Osteocyte (in vitro differentiated cells): ENCODE results near the gene USP31. TPM values are rescaled to one million over a fixed set of nuclear protein-coding genes. Genes with fewer than 3 reads are reported as not detected.

Source experiments
- DNase-seq: peaks from one replicate; pipeline ENCODE4 v3.0.0; 2021; ENCODE audit warnings: mixed read lengths; ENCODE audit not compliant: unreplicated experiment; ENCODE audit errors: extremely low spot score
- H3K27ac Mint-ChIP-seq: one replicate; pipeline ENCODE4 v1.8.0; 2021; ENCODE audit warnings: mild to moderate bottlenecking, mixed read lengths; ENCODE audit not compliant: unreplicated experiment
- H3K27me3 Mint-ChIP-seq: one replicate; pipeline ENCODE4 v1.8.0; 2021; ENCODE audit warnings: mixed read lengths; ENCODE audit not compliant: unreplicated experiment
- H3K36me3 Mint-ChIP-seq: one replicate; pipeline ENCODE4 v1.8.0; 2021; ENCODE audit warnings: mixed read lengths; ENCODE audit not compliant: unreplicated experiment
- H3K4me1 Mint-ChIP-seq: one replicate; pipeline ENCODE4 v1.8.0; 2021; ENCODE audit warnings: mixed read lengths; ENCODE audit not compliant: unreplicated experiment
- H3K4me3 Mint-ChIP-seq: one replicate; pipeline ENCODE4 v1.8.0; 2021; ENCODE audit warnings: mild to moderate bottlenecking, moderate library complexity, mixed read lengths; ENCODE audit not compliant: unreplicated experiment
- H3K9me3 Mint-ChIP-seq: one replicate; pipeline ENCODE4 v1.8.0; 2021; ENCODE audit warnings: mixed read lengths; ENCODE audit not compliant: unreplicated experiment
- CTCF ChIP-seq: fragments of 200-600 bp; sonication (generic); IDR thresholded peaks from 2 replicates; pipeline ENCODE4 v1.5.0; 2021; ENCODE audit warnings: antibody characterized with exemption, mild to moderate bottlenecking, moderate library complexity
- total RNA-seq: library from RNA; stranded (reverse); gene quantifications from 2 replicates; pipeline ENCODE4 v1.2.1, GENCODE V29; 2021

USP31 gene
- total RNA-seq, 1 donor from 2014 or later = 7.9 TPM

GRCh38 chr16:23060458-23061320 lies 88.6 kb downstream of the USP31 start:
- peaks cover 10% of the 10 kb centered on the region for H3K27me3 Mint-ChIP-seq
- H3K4me1 Mint-ChIP-seq = peaks cover 1% of the 10 kb centered on the region
- no peak overlapping the region for H3K27ac Mint-ChIP-seq
- H3K4me3 Mint-ChIP-seq = no peak overlapping the region
- TF ChIP-seq CTCF = peak; percentile 85
- H3K36me3 Mint-ChIP-seq = no peaks in the 10 kb centered on the region
- DNase-seq = no peak
- H3K9me3 Mint-ChIP-seq = peaks cover 8% of the 10 kb centered on the region

- TF ChIP-seq CTCF = no peak
- no peak overlapping the region for H3K4me3 Mint-ChIP-seq
- no peak overlapping the region for H3K27ac Mint-ChIP-seq
- peaks cover 1% of the 10 kb centered on the region for H3K4me1 Mint-ChIP-seq
- DNase-seq = no peak
- no peaks in the 10 kb centered on the region for H3K36me3 Mint-ChIP-seq
- peaks cover 19% of the 10 kb centered on the region for H3K27me3 Mint-ChIP-seq
- peaks cover 8% of the 10 kb centered on the region for H3K9me3 Mint-ChIP-seq
Measured at GRCh38 chr16:23059433-23059832, 89.8 kb downstream of the USP31 start.

GRCh38 chr16:23058576-23058975 lies 90.7 kb downstream of the USP31 start:
- no peak for DNase-seq
- H3K9me3 Mint-ChIP-seq = peaks cover 8% of the 10 kb centered on the region
- H3K4me3 Mint-ChIP-seq = no peak overlapping the region
- no peak overlapping the region for H3K27ac Mint-ChIP-seq
- no peaks in the 10 kb centered on the region for H3K36me3 Mint-ChIP-seq
- TF ChIP-seq CTCF = no peak
- peaks cover 19% of the 10 kb centered on the region for H3K27me3 Mint-ChIP-seq
- peaks cover 1% of the 10 kb centered on the region for H3K4me1 Mint-ChIP-seq

- no peak overlapping the region for H3K4me3 Mint-ChIP-seq
- H3K36me3 Mint-ChIP-seq = no peaks in the 10 kb centered on the region
- DNase-seq = no peak
- peaks cover 1% of the 10 kb centered on the region for H3K4me1 Mint-ChIP-seq
- no peak overlapping the region for H3K27ac Mint-ChIP-seq
- TF ChIP-seq CTCF = no peak
- H3K27me3 Mint-ChIP-seq = peaks cover 19% of the 10 kb centered on the region
- peaks cover 8% of the 10 kb centered on the region for H3K9me3 Mint-ChIP-seq
Measured at GRCh38 chr16:23057013-23057596, 92.1 kb downstream of the USP31 start.

GRCh38 chr16:23055481-23055880 lies 93.8 kb downstream of the USP31 start:
- H3K27ac Mint-ChIP-seq = no peak overlapping the region
- no peaks in the 10 kb centered on the region for H3K4me1 Mint-ChIP-seq
- H3K9me3 Mint-ChIP-seq = peaks cover 8% of the 10 kb centered on the region
- no peak for TF ChIP-seq CTCF
- no peak overlapping the region for H3K4me3 Mint-ChIP-seq
- DNase-seq = no peak
- H3K27me3 Mint-ChIP-seq = peaks cover 19% of the 10 kb centered on the region
- H3K36me3 Mint-ChIP-seq = no peaks in the 10 kb centered on the region
